Retina (tissue), 1 donor: ENCODE data around the gene LRP1B.

Experiments used
- DNase-seq: peaks from one replicate; pipeline ENCODE4 v3.0.0-alpha.2; 2016

The LRP1B gene

DNA sequence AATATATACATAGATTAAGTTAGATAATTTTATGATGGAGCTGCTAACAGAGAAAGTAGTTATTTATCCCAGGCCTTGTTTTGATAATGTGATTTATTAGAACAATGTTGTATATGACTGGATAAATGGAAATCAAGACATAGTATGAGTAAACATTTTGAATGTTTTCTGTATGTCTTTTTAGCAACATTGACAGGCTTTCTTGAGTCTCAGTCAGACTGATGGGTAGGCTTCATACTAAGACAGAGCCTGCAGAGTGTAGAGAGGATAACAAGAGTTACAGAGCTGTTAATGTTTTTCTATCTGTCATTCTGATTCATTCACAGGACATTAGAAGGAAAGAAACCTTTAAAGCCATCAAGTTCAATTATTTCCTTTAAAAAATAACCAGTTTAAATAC lies 478.5 kb downstream of the LRP1B start:
- no peak for DNase-seq

DNA sequence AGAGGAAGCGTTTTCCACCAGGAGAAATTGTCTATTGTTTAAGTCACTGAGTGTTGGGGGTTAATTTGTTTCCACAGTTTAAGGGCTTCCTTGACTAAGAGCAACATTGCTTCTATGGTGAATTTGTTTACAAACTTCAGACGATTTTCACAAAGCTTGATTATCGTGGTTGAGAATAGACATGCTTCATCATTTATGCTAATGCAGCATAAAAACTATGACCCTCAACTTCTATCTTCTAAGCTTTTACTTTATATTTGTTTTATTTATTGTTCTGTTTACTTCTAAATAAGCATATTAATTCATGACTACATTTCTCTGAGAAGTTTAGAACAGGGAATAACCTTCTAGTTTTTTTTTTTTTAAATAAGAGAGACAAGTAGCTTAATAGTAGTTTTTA lies 483.5 kb downstream of the LRP1B start:
- DNase-seq: no peak

DNA sequence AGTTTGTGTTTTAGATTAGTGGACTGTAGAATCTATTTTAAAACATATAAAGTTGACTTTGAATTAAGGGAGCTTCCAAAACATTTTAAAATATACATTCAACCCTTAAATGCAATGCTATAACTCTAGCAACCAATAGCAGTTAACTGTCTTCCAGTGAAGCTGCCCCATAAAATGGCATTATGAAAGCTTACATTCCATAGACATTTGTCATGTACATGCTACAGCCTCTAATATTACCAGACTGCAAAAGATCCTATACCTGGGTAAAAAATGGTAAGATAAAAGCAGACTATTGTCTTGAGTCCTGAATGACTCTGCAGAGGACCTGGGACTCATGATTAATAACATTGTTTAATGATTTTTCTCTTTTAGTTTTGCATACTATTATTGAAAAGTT lies 489.4 kb downstream of the LRP1B start:
- DNase-seq: no peak

DNA sequence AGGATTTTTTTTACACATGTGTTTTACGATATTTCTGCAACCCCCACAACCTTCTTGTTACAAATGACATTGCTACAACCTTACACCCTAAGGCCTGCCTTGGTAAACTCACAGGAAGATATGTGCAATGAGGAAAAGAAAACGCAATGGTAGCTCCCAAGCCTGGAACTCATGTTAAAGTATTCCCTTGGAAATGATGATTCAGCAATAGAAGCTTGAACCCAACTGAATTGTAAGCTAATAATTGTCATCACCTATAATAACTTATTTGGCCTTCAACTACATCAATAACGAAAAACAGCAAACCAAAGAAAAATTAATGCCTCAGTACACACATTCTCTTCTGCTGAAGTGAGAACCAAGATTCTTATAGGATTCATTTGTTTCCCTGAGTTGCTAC lies 491.0 kb downstream of the LRP1B start:
- no peak for DNase-seq

DNA sequence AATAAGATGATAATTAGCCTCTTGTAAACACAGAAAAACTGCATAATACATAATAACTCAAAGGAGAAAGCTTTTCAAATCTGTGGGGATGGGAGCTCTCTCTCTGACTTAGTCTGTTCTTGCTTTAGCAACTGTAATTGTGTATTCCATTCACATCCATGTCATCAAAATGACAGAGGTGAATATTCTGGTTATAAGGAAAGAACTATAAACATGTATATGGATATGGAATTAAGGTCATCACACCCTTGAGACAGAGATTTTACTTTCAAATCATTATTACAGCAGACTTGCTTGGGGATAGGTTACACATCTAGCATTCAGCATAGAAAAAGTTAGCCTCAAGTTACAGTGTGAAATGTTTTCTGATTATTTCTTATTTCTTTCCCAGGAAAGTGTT lies 497.7 kb downstream of the LRP1B start:
- DNase-seq: no peak

DNA sequence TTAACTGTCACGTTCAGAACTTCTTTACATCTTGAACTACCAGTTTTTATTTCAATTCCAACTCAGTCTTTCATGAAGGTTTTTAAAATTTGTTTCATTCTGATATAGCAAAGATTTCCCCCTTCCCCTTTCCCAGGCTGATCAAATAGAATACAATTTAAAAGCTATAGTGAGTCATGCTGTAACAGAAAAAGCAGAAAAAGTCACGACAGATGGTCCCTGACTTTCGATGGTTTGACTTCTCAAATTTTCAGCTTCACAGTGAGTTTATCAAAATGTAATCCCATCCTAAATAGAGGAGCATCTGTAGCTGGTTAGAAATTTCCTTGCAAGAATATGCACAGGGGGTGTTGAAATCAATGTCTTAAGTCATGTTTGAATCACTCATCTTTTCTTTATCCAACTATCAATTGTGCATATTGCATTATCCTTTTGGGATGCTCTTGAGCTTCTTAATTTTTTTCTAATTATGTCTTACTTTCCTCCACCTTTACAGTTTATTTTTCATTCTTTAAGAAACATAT lies 500.3 kb downstream of the LRP1B start:
- no peak for DNase-seq

DNA sequence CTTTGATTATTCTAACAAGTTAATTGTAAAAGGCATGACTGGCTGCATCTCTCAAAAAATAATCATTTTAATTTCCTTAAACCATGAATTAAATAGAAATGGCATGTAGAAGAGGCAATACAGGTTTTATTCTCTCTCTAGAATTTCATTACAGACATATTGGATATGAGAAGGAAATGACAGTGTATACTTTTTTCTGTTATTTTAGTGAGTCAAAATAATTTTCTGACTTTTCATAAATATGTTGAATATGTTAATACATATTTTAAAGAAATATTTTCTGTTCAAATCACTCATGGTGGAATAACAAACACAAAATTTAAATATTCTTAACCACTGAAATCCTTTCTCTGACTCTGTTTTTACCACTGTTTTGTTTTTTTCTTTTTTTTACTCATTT lies 510.4 kb downstream of the LRP1B start:
- DNase-seq: no peak

DNA sequence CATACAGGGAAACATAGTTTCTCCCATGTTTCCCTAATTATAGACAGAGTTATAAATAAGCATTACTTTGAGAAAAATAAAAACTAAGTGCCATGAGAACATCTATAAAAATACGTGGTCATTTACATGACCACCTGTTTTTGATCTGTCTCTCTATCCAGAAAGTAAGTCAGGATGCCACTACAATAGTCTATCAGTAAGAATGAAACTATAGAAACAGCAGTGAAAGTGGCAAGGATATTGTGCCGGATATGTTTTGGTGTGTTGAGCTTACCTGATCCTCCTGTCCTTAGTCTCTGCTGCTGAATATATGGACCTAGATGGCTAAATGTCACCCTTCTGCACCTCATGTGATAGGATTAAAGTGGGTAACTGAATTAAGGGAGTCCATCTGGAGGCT lies 512.4 kb downstream of the LRP1B start:
- no peak for DNase-seq

DNA sequence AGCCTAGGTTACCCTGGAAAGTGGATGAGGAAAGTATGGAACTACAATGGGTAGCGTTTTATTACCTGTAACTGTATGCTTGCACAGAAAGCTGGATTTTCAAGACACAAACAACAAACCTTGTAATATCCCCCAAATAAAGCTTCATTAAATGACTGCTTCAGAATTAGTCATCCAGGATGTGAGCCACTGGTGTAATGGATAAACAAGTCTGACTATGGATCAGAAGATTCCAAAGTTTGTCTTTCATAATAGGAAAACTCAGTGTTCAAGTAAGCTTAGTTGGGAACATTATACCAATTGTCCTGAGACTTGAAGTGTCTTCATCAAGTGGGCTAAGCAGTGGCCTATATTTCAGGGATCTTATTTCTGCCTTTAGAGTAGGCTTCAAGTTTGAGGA lies 518.8 kb downstream of the LRP1B start:
- no peak for DNase-seq

DNA sequence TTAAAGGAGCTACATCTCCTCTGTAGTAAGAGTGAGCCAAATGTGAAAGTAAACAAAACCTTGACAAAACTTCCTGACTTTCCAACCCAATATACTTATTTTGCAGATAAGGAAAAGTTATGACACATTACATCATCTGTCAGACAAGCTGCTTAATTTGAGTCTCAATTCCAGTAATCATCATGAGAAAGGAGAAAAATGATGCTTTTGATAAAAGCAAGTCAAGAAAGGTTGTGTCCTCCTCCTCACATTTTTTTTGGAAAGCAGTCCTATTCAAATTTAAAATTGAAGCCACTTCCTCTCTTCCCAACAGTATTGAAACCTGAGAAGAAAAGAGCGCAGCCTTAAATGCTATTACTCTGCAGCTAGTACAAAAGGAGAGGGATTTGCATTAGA lies 519.6 kb downstream of the LRP1B start:
- DNase-seq: no peak

DNA sequence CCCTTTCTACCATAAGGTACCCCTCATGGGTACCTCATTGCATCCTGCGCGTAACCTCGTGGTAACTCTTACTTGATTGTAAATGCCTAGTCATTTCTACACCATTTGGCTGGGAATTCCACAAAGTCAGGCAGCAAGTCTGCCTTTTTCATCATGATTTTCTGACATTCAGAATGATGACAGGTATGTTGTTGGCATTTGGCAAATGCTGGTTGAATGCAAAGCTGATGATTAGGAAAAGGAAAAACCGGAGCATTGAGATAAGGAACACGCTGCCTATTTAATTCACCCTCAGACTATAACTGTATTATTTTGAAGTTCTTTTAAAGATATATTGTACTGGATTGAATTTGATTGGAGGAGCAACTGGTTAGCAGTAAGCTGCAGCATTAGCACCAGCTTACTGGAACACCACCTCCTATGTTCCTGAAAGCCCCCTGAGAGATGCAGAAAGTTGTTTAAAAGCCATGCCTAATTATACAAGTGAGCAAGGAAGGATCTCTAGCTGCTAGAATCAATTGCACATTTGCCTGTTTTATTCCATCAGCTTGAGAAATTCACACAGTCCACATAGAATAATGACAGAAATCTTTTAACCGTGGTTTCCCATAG lies 520.1 kb downstream of the LRP1B start:
- no peak for DNase-seq

DNA sequence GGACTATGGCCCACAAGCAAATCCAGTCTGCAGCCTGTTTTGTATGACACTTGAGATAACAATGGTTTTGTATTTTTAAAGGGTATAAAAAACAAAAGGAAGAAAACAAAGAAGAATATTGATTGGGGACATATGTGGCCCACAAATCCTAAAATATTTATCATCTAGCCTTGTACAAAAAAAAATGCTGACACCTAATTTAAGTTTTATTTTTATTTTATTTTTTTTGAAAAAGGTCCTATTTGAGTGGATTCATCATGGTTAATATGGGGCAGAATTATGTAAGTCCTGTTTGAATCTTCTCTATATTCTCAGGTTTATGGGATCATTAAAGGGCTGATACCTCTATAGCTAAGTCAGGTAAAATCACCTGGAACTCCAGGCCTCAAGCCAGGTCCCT lies 525.7 kb downstream of the LRP1B start:
- no peak for DNase-seq

DNA sequence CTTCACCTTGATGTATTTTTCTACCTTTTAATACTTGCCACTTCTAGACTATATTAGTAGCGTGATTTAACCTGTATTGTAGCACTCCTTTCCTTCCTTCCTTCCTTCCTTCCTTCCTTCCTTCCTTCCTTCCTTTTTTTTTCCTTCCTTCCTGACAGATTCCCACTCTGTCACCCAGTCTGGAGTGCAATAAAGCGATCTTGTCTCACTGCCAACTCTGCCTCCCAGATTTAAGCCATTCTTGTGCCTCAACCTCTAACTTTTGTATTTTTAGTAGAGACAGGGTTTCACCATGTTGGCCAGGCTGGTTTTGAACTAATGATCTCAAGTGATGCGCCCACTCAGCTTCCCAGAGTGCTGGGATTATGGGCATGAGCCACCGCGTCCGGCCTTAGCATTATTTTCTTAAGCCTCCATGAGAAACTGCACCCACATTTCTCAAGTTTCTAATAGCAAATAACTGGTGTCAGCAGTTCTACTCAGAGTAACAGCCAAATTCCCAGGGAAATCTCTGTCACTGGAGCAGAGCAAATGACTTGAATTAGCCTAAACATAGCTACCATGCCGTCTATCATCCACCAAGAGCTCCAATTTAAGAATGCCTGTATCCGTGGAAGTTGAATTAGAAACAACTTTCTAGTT lies 529.2 kb downstream of the LRP1B start:
- DNase-seq: no peak

DNA sequence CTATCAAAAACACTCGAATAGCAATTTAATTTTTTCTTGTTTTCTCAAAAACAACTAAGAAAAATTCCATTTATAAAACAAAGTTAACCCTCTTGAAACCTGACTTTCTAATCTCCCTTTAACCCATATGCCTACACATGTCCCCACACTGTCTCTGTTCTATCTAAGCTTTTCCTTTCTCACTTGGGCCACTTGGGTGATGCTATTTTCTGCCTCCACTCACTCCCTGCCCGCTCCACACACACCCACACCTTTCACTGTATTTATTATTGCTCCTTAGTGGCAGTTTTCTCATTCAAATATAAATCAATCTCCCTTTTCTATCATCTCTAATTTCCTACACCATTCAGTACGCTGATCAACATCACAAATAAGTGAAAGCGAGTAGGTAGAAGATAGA lies 531.1 kb downstream of the LRP1B start:
- DNase-seq: no peak

DNA sequence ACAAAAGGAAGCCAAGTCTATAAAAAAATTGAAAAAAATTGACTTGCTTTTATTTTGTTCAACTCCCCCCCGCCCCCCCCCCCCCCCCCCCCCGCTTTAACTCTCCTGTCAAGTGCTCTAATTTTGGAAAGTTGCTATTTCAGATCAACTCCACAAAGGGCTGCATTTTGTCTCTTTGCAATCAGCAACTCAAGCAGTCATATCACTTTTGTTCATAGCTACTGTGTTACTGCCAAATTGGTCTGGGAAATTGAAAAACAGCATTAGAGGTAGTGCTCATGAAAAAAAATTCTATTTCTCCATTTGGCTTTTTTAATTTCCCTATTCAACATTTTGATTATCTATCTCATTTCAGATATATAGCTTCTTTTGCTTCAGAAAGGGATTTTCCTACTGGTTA lies 531.8 kb downstream of the LRP1B start:
- no peak for DNase-seq

DNA sequence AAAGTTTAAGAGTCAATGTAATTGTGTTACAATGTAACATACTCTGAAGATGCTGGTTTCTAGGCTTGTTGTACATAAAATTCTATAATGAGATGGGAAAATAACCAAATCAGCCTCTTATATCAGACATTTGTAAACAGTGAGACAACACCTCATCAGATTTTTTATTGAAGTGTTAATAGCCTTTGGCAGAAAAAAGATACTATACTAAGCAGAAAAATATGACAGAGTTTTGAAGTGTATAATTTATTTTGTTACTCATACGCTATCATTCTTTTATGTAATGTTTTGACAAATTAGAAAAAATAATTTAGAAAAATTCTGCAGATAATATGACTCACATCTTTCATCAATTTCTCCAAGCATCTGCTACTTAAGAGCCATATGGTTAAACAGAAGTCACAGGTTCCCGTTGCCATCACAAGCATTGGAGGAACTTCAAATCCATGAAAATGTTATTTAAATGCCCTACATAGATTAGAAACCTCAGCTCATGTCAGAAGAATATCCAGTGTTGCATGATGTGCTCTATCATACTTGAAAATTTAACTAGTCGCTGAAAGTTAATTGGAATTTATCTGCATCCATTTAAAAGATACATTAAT lies 535.4 kb downstream of the LRP1B start:
- DNase-seq: no peak

DNA sequence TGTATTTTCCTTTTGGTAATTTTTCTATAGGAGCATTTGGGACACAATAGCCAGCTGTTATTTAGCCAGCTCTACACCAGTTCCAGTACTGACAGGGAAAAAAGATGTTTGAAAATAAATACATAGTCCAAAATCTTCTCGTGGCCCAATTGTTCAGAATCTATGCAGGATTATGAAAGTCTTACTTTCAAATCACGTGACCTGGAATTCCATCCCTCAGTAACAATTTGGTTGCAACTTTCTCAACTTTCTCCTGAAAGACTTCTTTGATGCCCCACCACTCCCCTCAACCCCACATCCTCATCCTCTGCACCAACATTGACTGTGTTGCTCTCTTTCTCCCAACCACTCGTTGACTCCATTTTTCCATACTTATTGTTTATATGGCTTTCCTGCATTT lies 539.0 kb downstream of the LRP1B start:
- no peak for DNase-seq

DNA sequence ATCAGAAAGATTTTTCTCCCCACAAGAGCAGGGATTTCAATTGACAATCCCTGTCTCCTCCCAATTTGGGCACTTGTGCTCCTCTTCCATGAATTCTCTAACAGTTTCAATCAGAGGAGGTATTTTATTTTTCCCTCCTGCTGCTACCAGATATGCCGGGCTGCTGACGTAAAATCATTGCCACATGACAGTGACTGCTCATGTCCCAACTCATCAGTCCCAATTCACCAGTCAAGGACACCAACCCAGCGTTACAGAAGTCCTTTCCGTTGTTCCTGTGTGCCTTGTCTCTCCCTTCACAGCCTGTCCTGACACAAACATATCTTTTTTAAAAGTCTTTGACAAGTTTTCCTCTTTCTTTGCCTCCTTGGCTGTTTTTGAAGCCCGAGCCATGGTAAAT lies 540.2 kb downstream of the LRP1B start:
- DNase-seq: peak; percentile 50

DNA sequence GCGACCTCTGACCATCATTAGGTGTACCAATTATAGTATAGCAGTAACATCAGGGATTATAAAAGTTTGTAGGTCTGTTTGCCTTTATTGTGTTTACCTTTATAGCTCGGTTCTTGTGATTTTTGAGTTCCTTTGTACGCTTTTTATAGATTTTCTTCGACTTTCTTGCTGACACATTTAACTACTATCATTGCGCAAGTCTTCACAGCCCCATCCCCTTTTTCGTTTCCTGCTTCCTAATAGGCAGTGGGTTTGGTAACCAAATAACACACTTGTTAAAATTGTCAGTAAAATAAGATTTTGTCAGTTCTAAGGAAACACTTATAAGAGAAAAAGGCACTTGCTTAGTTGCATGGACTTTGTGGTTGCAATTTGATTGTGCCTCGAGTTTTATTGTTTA lies 541.5 kb downstream of the LRP1B start:
- no peak for DNase-seq

DNA sequence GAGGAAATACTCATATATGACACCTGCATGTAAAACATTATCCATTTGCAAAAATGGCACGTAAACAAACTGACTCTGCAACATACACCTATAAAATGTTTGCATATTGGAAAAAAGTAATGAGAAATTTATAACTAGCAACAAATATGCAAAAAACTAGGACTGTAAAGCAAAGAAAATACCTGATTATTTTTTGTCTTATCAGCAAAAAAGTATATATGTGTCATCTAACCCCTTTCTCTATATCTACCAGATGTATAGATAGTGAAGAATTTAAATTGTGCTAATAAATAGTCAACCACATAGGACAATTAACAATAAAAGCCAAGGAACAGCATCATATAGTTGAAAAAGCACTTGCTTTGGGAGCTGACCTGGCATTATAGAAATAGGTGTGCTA lies 543.8 kb downstream of the LRP1B start:
- DNase-seq: no peak

DNA sequence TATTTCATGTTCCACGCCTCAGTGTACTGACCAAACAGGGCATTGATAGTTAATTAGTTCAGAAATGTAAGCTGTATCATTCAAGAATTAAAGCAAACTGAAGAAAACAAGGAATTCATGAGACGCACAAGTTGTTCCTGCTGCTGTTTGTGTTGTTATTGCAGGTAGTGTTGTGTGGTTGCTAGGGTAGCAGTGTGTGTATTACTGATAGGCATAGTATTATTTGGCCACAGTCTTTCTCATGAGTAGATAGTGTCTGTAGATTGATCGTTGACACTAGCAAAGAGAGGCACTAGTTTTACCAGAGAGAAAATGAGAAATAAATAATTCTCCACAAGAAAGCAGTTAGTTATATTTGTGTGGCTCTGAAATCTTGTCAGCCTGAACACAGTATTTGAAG lies 548.6 kb downstream of the LRP1B start:
- no peak for DNase-seq

DNA sequence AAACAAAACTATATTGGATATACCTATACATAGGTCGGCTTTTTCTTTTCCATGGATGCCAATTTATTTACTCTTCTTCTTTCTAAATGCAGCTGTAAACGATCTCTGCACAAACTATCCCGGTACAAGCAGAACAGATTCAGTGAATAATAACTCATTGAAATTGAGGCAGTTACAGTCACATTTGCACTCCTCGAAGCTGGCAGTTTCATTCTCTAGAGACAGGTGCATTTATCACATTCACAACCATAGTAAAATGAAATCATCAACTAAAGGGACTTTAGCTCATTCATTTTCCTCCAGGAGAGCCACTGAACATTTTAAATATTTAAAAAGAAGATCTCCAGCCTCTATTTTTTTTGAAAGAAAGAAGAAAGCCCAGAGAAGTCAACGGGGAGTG lies 551.7 kb downstream of the LRP1B start:
- no peak for DNase-seq

DNA sequence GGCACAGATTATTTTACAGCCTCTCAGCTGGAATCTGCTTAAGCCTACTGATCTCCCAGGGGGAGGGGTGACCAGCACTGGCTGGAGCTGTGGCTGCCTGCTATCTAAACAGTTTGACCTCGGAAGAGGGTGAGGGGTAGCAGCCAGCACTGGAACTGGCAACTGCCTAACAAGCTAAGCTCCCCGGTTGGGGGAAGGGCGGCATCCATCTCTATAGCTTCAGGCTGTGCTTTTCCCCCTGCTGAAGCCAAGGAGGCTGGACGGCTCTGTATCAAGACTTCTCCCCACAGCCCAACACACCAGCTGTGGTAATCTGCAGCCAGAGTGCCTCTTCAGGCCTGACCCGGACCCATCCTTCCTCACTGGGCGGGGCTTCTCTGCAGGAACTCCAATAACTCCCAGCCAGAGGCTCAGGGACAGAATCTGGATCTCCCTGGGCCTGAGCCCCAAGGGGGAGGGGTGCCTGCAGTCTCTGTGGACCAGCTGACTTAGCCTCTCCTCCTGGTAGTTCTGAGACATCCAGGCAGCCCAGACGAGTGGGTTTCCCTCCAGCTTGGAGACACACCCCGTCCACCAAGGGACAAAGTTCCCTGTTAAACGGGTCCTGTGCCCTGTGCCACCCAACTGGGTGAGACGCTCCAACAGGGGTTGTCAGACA lies 560.2 kb downstream of the LRP1B start:
- DNase-seq: no peak

DNA sequence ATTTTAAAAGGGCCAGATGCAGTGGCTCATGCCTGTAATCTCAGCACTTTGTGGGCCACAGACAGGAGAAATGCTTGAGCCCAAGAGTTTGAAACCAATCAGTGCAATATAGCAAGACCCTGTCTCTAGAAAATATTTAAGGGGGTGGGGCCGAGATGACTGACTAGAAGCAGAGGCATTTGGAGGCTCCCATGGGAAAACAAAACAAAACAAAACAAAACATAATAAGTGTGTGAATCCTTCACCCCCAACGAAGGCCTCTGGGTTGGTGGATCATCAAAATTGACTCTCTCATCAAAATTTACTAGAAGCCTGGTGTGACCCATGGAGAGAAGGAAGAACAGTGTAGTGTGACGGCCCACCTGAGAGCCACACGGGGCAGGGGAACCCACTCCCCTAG lies 560.9 kb downstream of the LRP1B start:
- DNase-seq: no peak
